Measurements from ENCODE around the gene CHD9NB. TPM values are rescaled to one million over a fixed set of nuclear protein-coding genes. Genes with fewer than 3 reads are reported as not detected.

CHD9NB gene
- polyA plus RNA-seq, 4 donors, result 2.9 to 11.6 (median 10.3) TPM

DNA sequence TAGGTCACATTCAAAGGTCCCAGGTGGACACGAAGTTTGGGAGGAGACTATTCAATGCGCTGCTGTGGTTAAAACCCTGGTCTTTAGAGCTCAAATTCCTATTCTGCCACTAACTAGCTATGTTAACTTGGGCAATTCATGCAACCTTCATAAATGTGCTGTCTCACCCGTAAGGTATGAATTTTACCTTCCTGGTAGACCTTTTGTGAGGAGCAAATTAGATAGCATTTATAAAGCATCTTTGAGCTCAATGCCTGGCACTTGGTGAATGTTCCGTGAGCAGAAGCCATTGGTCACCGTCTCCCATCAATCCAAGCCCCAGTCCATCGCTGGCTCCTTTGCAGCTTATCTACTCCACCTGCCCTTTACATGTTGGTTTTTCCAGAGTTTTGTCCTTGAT, 16.6 kb downstream of the CHD9NB start:
- no peak for DNase-seq (ENCODE audit: low read depth in 4 of 4, low spot score in 3 of 4)

- no peak for DNase-seq (ENCODE audit: low read depth in 4 of 4, low spot score in 3 of 4)
These were observed 17.3 kb downstream of the CHD9NB start for GRCh38 chr16:53035176-53035942.

- DNase-seq (ENCODE audit: low read depth in 4 of 4, low spot score in 3 of 4), result no peak
These were observed 18.4 kb downstream of the CHD9NB start for GRCh38 chr16:53034306-53034705.

DNA sequence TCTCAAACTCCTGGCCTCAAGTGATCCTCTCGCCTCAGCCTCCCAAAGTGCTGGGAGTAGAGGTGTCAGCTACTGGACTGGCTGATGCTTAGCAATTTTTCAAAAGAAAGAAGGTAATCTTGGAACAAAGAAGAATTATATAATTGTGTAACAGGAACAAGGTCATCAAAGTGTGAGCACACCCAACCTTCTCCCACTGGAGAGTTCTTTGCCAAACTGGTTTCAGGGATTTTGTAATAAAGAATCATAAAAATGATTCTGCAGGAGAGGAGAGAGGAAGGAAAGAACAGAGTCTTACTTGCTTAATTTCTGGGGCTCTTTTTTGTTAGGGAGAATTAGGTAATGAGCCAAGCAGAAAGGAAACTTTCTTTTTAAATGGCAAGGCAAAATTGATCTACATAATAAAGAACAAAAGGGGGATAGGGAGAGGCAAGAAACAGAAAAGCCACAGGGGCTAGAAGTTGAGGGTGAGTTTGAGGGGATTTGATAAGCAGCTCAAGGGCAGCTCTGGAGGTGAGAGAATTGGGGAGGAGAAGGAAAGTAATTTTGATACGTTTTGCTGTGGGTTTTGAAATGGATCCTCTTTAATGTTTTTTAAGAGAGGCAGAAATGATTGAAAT, 21.3 kb downstream of the CHD9NB start:
- DNase-seq (ENCODE audit: low read depth in 4 of 4, low spot score in 3 of 4), result no peak

- DNase-seq (ENCODE audit: low read depth in 4 of 4, low spot score in 3 of 4), result no peak
These were observed 22.7 kb downstream of the CHD9NB start for GRCh38 chr16:53029971-53030370.

- DNase-seq (ENCODE audit: low read depth in 4 of 4, low spot score in 3 of 4), result no peak
These were observed 28.7 kb downstream of the CHD9NB start for GRCh38 chr16:53024045-53024444.

DNA sequence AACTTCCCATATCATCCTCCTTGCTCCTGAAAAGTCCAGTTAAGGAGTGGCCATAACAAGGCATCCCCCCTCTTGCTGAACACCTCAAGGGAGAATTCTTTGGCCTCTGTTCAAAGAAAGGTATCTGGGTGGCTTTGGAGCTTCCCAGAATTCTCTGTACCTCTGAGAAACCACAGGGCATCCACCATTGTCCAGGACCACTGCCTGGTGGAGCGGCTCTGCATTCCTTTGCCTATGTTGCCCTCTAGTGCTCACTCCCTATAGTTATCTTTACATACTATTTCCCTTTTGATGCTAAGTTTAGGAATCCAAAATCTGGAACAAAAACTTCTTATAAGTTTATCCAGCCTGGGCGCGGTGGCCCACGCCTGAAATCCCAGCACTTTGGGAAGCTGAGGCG, 30.3 kb downstream of the CHD9NB start:
- peak in 1 of 4 donors; percentile 24 for DNase-seq (ENCODE audit: low read depth in 4 of 4, low spot score in 3 of 4)

DNA sequence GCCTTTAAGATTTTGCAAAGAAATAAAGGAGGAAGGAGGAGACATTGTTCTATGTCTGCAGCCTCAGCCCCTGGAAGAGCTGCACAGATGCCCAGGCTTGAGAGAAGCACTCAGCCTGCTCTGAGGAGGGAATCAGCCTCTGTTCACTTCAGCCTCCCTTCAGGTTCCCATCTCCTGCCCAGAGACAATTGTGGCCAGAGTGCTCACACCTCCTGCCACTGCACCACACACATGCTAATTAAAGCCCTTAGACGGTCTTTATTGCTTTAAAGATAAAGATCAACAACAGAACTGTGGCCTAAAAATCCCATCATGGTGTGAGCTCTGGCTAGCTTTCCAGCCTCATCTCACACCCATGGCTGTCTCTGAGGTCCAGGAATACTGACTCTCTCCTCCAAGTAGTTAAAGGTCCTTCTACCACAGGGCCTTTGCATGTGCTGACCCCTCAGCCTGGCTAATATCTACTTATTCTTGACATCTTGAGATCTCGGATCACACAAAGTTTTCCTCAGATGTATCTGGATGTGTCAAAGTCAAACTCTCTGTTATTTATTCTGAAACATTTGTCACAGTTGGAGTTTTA, 33.8 kb downstream of the CHD9NB start:
- no peak for DNase-seq (ENCODE audit: low read depth in 4 of 4, low spot score in 3 of 4)

- no peak for DNase-seq (ENCODE audit: low read depth in 4 of 4, low spot score in 3 of 4)
These were observed 38.4 kb downstream of the CHD9NB start for GRCh38 chr16:53014287-53014686.

GRCh38 chr16:53007095-53007494, 45.6 kb downstream of the CHD9NB start:
- DNase-seq (ENCODE audit: low read depth in 4 of 4, low spot score in 3 of 4), result no peak

- DNase-seq (ENCODE audit: low read depth in 4 of 4, low spot score in 3 of 4), result no peak
These were observed 54.8 kb downstream of the CHD9NB start for GRCh38 chr16:52997922-52998321.

DNA sequence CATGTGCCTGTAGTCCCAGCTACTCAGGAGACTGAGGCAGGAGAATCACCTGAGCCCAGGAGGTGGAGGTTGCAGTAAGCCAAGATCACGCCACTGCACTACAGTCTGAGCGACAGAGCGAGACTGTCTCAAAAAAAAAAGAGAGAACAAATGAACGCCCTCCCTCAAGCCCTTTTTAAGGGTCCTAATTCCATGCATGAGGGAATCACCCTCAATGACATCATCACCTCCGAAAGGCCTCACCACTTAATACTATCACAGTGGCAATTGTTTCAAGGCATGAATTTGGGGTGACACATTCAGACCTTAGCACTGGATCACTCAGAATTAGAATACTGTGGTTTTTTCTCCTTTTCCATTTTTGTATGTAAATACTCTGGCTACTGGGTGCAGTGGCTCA, 57.8 kb downstream of the CHD9NB start:
- no peak for DNase-seq (ENCODE audit: low read depth in 4 of 4, low spot score in 3 of 4)

DNA sequence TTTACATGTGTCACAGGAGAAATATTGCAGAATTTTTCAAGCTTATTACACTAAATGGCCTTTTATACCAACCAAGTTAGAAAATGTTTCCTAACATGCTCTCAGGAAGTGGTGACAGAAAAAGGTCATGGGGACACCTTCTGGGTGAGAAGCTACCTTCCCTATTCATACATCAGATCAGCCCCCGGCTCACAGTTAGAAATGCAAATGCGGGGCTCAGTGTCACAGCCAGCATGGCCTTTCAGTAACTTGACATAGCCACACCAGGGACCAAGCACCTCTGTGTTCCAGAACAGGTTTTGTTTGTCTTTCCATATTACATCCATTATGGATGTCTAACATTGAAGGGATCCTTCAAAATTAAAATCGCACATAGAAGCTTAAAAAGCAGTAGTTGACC, 59.5 kb downstream of the CHD9NB start:
- no peak for DNase-seq (ENCODE audit: low read depth in 4 of 4, low spot score in 3 of 4)

GRCh38 chr16:52991572-52991971, 61.1 kb downstream of the CHD9NB start:
- DNase-seq (ENCODE audit: low read depth in 4 of 4, low spot score in 3 of 4), result no peak

Other genes starting within 250 kb of the CHD9NB start
- 10 to 100 TPM; 55.3 to 62.6 (median 59.7) TPM for gene CHD9, start 2.1 kb upstream of the CHD9NB start, polyA plus RNA-seq (ENCODE audit: insufficient read length in 4 of 4)

Data from left renal pelvis (tissue), 4 donors.